Osteocyte (in vitro differentiated cells): ENCODE measurements around the gene COL2A1. TPM values are rescaled to one million over a fixed set of nuclear protein-coding genes. Genes with fewer than 3 reads are reported as not detected.

Experiments
- DNase-seq: peaks from one replicate; pipeline ENCODE4 v3.0.0; 2021; ENCODE audit warnings: mixed read lengths; ENCODE audit not compliant: unreplicated experiment; ENCODE audit errors: extremely low spot score
- H3K27ac Mint-ChIP-seq: one replicate; pipeline ENCODE4 v1.8.0; 2021; ENCODE audit warnings: mild to moderate bottlenecking, mixed read lengths; ENCODE audit not compliant: unreplicated experiment
- H3K27me3 Mint-ChIP-seq: one replicate; pipeline ENCODE4 v1.8.0; 2021; ENCODE audit warnings: mixed read lengths; ENCODE audit not compliant: unreplicated experiment
- H3K36me3 Mint-ChIP-seq: one replicate; pipeline ENCODE4 v1.8.0; 2021; ENCODE audit warnings: mixed read lengths; ENCODE audit not compliant: unreplicated experiment
- H3K4me1 Mint-ChIP-seq: one replicate; pipeline ENCODE4 v1.8.0; 2021; ENCODE audit warnings: mixed read lengths; ENCODE audit not compliant: unreplicated experiment
- H3K4me3 Mint-ChIP-seq: one replicate; pipeline ENCODE4 v1.8.0; 2021; ENCODE audit warnings: mild to moderate bottlenecking, moderate library complexity, mixed read lengths; ENCODE audit not compliant: unreplicated experiment
- H3K9me3 Mint-ChIP-seq: one replicate; pipeline ENCODE4 v1.8.0; 2021; ENCODE audit warnings: mixed read lengths; ENCODE audit not compliant: unreplicated experiment
- CTCF ChIP-seq: fragments of 200-600 bp; sonication (generic); IDR thresholded peaks from 2 replicates; pipeline ENCODE4 v1.5.0; 2021; ENCODE audit warnings: antibody characterized with exemption, mild to moderate bottlenecking, moderate library complexity
- total RNA-seq: library from RNA; stranded (reverse); gene quantifications from 2 replicates; pipeline ENCODE4 v1.2.1, GENCODE V29; 2021

Gene COL2A1
- total RNA-seq, 1 donor from 2014 or later = 0.70 TPM

DNA sequence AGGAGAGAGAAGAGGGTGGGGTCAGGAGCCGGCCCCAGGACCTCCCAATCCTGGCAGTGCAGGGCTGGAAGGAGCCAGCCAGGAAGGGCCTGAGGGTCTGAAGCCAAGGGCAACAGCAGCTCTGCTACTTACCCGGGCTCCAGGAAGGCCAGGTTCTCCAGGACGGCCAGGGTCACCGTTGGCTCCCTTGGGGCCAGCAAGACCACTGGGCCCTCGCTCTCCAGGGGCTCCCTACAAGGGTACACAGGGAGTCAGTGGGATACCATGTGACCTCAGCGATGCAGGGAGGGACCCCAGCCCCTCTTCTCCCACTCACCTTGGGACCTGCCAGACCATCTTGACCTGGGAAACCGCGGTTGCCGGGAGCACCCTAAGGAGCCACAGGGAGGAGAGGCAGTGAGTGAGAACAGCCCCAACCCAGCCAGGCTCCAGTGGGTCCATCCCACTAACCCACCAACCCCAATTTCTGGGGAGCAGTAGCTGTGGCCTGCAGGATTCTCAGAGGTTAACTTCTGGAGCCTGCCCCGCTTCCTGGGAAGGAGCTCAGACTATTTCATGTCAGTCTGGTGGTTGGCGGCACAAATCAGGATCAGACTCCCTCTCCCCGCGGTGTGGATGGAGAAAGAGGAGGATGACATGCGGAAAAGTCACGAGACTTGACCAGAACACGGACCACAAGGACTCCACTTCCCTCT is 18.5 kb downstream of the COL2A1 start:
- Mint-ChIP-seq H3K4me3 (no peak overlapping the region), H3K36me3 (no peaks in the 10 kb centered on the region), H3K9me3 (no peaks in the 10 kb centered on the region), H3K4me1 (peaks cover 10% of the 10 kb centered on the region), H3K27ac (no peak overlapping the region), H3K27me3 (no peaks in the 10 kb centered on the region)
- no peak for TF ChIP-seq CTCF
- no peak for DNase-seq

- H3K36me3 Mint-ChIP-seq = no peaks in the 10 kb centered on the region
- no peak for TF ChIP-seq CTCF
- no peaks in the 10 kb centered on the region for H3K9me3 Mint-ChIP-seq
- DNase-seq = no peak
- no peak overlapping the region for H3K4me3 Mint-ChIP-seq
- H3K4me1 Mint-ChIP-seq = peaks cover 13% of the 10 kb centered on the region
- H3K27ac Mint-ChIP-seq = no peak overlapping the region
- H3K27me3 Mint-ChIP-seq = no peaks in the 10 kb centered on the region
Measured at GRCh38 chr12:47984331-47984801, 19.9 kb downstream of the COL2A1 start.

DNA sequence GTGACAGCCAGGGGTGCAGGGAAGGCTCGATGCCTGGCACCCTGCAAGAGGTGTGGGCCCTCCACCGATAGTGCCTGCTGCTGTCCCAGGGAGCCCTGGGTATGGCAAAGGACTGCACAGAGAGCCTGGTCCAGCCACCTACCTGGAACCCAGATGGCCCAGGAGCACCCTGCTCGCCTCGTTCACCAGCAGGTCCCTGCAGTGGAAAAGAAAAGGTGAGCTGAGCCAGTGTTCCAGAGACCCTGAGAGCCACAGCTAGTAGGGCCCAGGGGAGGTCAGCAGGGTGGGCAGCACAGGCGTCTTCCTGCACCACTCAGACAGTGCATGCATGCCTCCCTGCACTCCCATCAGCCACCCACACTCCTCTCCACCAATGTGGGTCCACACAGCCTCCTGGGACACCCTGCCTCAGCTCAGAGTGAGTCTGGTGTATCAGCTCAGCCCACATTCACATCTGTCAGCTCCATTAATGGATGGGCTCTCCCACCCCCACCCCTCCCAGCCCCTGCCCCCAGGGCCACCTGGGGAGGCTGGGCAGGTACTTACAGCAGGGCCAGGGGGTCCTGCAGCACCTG is 20.6 kb downstream of the COL2A1 start:
- Mint-ChIP-seq H3K4me1 (peaks cover 10% of the 10 kb centered on the region), H3K27me3 (no peaks in the 10 kb centered on the region), H3K4me3 (no peak overlapping the region), H3K36me3 (no peaks in the 10 kb centered on the region), H3K27ac (no peak overlapping the region), H3K9me3 (no peaks in the 10 kb centered on the region)
- no peak for DNase-seq
- no peak for TF ChIP-seq CTCF

DNA sequence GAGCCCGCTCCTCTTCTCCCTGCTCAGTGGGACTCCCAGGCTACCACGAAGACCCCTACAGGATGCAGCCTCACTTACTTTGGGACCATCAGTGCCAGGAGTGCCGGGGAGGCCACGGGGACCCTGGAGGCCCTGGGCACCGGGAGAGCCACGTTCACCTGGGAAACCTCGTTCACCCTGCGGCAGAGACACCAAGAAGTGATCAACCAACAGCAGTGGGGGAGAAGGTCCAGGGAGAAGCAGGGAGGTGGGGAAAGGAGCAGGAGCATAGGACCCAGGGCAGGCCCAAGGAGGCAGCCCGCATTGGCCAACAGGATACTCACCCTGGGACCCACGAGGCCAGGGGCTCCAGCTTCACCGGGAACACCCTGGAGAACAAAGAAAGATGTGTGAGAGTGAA is 21.5 kb downstream of the COL2A1 start:
- no peak for DNase-seq
- Mint-ChIP-seq H3K36me3 (no peaks in the 10 kb centered on the region), H3K27me3 (no peaks in the 10 kb centered on the region), H3K4me1 (peaks cover 2% of the 10 kb centered on the region), H3K4me3 (no peak overlapping the region), H3K27ac (no peak overlapping the region), H3K9me3 (no peaks in the 10 kb centered on the region)
- TF ChIP-seq CTCF = no peak

DNA sequence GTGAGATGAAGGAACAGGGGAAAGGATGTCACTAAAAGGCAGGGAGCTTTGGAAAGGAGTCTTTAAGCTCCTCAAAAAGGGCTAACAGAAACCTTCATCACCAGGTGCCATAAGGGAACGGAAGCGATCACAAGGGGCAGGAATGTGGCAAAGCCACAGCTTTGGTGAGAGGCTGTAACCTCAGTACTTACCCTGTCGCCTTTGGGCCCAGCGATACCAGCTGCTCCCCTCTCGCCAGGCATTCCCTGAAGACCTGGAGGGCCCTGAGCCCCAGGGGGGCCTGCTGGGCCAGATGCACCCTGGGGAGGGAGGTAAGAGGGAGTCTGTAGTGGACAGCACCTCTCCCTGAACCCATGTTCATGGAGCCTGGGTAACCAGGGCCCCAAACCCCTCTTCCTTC is 22.0 kb downstream of the COL2A1 start:
- no peak overlapping the region for H3K4me3 Mint-ChIP-seq
- H3K4me1 Mint-ChIP-seq = peaks cover 2% of the 10 kb centered on the region
- H3K27ac Mint-ChIP-seq = no peak overlapping the region
- no peak for TF ChIP-seq CTCF
- no peaks in the 10 kb centered on the region for H3K27me3 Mint-ChIP-seq
- H3K9me3 Mint-ChIP-seq = no peaks in the 10 kb centered on the region
- H3K36me3 Mint-ChIP-seq = no peaks in the 10 kb centered on the region
- no peak for DNase-seq
